LNCaP clone FGC (cell line): Measurements from ENCODE around the gene ADCYAP1R1.

Experiments used
- DNase-seq: peaks from one replicate; pipeline ENCODE4 v3.0.0-alpha.2; 2011; ENCODE audit warnings: low read depth
- H3K4me3 ChIP-seq: 2 replicates; pipeline ENCODE4 v1.5.1; 2011; ENCODE audit warnings: mild to moderate bottlenecking, low read depth, low read length, control low read depth
- CTCF ChIP-seq: IDR thresholded peaks from 2 replicates; pipeline ENCODE4 v1.5.1; 2012; ENCODE audit warnings: mild to moderate bottlenecking; ENCODE audit not compliant: control insufficient read depth, insufficient read depth; ENCODE audit errors: extremely low read depth

ADCYAP1R1 gene

GRCh38 chr7:31051598-31052486 lies at the start of gene ADCYAP1R1:
ADCYAP1R1 (plus strand) TSS chr7:31052308; CDS start chr7:31063265, 10,957 bp downstream.
- DNase-seq: no peak
- no peak for TF ChIP-seq CTCF

GRCh38 chr7:31003097-31003496 lies 49.0 kb upstream of the ADCYAP1R1 start:
- TF ChIP-seq CTCF: no peak
- no peak overlapping the region for H3K4me3 ChIP-seq
- DNase-seq: no peak

More at GRCh38 chr7:31051598-31052486, at the start of gene ADCYAP1R1:
- no peak within 1 kb of the TSS for H3K4me3 ChIP-seq

GRCh38 chr7:31003721-31004120 lies 48.4 kb upstream of the ADCYAP1R1 start:
- H3K4me3 ChIP-seq: no peak overlapping the region
- no peak for DNase-seq
- TF ChIP-seq CTCF: no peak

GRCh38 chr7:31004393-31004792 lies 47.7 kb upstream of the ADCYAP1R1 start:
- no peak for TF ChIP-seq CTCF
- H3K4me3 ChIP-seq: no peak overlapping the region
- no peak for DNase-seq

GRCh38 chr7:31006857-31007256 lies 45.3 kb upstream of the ADCYAP1R1 start:
- peak; percentile 7 for DNase-seq
- no peak overlapping the region for H3K4me3 ChIP-seq
- TF ChIP-seq CTCF: no peak

- no peak for TF ChIP-seq CTCF
- H3K4me3 ChIP-seq: no peak overlapping the region
- DNase-seq: no peak
Measured at GRCh38 chr7:31007634-31008033, 44.5 kb upstream of the ADCYAP1R1 start.
